Neuron (in vitro differentiated cells): Measurements from ENCODE around the gene HOMER2.
"Not testable (repeated sequence)": the region's sequence is repeated elsewhere in the genome, so short reads cannot be mapped to it uniquely, and the experiment has no call there.

ENCODE experiments used
- H2AFZ ChIP-seq: one replicate; pipeline ENCODE4 v1.6.1; 2013; ENCODE audit warnings: low read depth, mild to moderate bottlenecking, inconsistent platforms, low read length, moderate library complexity
- H3K27me3 ChIP-seq: one replicate; pipeline ENCODE4 v1.6.1; 2013; ENCODE audit warnings: low read length; ENCODE audit not compliant: insufficient read depth
- H3K36me3 ChIP-seq: one replicate; pipeline ENCODE4 v1.6.1; 2013; ENCODE audit warnings: low read length; ENCODE audit not compliant: insufficient read depth
- H3K4me1 ChIP-seq: one replicate; pipeline ENCODE4 v1.6.1; 2013; ENCODE audit warnings: low read length; ENCODE audit not compliant: insufficient read depth
- H3K4me3 ChIP-seq: 2 replicates; pipeline ENCODE4 v1.5.1; 2013; ENCODE audit warnings: mild to moderate bottlenecking, low read length, moderate library complexity
- H3K9me3 ChIP-seq: one replicate; pipeline ENCODE4 v1.6.1; 2013; ENCODE audit warnings: low read length

Gene HOMER2

DNA sequence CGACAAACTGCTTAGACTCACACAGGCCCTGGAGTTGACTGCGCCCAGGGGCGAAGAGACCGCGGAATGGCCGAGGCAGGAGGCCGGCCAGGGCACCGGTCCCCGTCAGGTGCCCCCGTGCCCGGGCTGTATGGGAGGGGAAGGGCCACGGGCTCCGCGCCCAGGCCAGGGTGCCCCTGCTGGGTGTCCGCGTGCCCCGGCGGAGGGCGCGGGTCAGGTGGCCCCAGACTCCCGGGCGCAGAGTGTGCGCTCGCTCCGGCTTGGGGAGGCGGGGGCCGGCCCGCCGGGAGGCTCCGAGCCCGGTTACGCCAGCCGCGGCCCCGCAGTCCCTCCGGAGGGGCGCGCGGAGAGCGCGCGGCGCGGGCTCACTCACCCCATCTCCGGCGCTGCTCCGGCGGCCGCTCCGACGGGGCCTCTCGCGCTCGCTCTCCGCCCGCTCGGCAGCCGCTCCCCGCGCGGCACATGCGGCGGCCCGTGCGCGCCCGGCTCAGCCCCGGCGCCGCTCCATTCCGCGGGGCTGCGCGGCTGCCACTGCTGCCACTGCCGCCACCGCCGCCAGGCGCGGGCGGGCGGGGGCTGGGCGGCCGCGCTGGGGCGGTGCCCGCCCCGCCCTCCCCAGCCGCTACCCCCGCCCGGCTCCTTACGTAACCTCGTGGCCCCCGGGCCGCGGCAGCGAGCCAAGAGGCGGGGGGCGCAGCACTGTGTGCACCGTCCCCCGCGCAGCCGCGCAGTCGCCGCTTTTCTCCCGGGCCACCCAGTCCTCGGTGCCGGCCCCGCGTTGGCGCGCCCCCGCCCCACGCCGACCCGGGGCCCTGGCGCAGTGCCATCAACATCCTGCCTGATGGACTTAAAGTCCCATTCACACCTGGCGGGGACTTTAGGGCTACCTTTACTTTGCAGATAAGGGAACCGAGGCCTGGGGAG lies at the start of gene HOMER2:
TSS of gene HOMER2 (minus strand) at position 563 of the 924 bp plus-strand sequence. CDS start at position 378, 185 bp downstream.
- H3K4me1 ChIP-seq, result peaks cover 3% of the 10 kb centered on the region
- H3K4me3 ChIP-seq, result peak within 1 kb of the TSS; percentile 53
- no peaks in the 10 kb centered on the region for H3K36me3 ChIP-seq
- H3K27me3 ChIP-seq, result no peaks in the 10 kb centered on the region
- peak within 1 kb of the TSS; percentile 85 for H2AFZ ChIP-seq
- no peaks in the 10 kb centered on the region for H3K9me3 ChIP-seq

DNA sequence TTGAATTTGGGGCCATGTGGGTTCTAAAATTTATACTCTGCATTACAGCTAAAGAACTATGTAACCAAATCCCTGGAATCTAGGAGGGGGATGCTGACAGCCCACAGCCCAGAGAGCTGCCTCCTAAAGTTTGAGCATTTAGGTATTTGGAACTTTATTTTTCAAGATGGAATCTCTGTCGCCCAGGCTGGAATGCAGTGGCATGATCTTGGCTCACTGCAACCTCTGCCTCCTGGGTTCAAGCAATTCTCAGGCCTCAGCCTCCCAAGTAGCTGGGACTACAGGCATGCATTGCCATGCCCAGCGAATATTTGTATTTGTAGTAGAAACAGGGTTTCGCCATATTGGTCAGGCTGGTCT lies 48.1 kb upstream of the HOMER2 start:
- H3K36me3 ChIP-seq, result peaks cover 20% of the 10 kb centered on the region
- H3K27me3 ChIP-seq, H3K4me3 ChIP-seq, H3K4me1 ChIP-seq, H3K9me3 ChIP-seq, H2AFZ ChIP-seq: not testable (repeated sequence)

DNA sequence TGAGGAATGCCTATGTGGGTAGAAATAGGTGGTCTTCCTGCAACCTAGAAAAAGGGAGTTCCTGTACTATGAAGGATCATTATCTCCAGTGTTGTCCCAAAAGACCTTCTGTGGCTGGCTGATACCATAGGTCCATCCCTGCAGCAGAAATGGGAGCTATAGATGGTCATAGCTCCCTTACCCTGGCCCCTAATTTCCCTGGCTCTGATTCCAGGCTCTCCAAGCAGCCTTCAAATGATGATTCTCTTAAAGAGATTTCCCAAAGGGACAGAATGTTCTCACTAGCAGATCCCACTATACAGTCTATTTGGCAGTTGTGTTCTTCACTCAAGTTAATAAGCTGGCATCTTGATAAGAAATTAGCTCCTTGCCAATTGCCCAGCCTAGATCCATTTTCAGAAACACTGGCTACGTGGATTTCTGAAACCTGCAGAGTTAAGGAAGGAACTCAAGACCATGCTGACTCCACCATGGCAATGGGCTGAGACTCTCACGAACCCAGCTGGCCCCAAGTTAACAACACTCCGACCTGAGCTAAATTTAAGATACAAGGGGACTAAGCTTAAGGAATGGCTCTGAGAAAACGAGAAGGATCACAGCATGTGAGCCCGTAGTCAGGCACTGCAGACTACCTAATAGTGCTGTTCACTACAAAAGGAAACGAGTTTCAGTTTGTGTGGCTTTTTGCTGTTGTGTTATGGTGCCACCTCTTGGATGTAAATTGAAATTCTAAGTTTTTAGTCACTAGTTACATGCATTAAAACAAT lies 47.6 kb upstream of the HOMER2 start:
- peaks cover 16% of the 10 kb centered on the region for H3K36me3 ChIP-seq
- no peak overlapping the region for H2AFZ ChIP-seq
- no peaks in the 10 kb centered on the region for H3K4me1 ChIP-seq
- no peak overlapping the region for H3K4me3 ChIP-seq
- no peaks in the 10 kb centered on the region for H3K27me3 ChIP-seq
- peaks cover 2% of the 10 kb centered on the region for H3K9me3 ChIP-seq

DNA sequence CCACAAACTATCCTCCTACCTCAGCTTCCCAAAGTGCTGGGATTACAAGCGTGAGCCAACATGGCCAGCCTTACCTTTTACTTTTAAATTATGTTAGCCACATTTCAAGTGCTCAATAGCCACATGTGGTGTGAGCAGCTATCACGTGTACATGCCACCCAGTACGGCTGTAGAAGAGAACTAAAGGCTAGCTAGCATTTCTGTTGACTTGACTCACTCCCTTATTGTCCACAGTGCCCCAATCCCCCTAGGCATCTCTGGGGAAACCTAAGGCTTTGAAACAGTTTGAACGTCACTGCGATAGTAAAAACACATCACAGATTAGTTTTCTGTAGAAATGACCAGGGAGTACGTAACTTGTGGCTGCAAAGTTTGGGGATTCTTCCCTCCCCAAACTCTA lies 46.9 kb upstream of the HOMER2 start:
- H3K36me3 ChIP-seq, result peaks cover 11% of the 10 kb centered on the region
- peaks cover 2% of the 10 kb centered on the region for H3K9me3 ChIP-seq
- no peaks in the 10 kb centered on the region for H3K4me1 ChIP-seq
- H3K27me3 ChIP-seq, result no peaks in the 10 kb centered on the region
- no peak overlapping the region for H2AFZ ChIP-seq
- H3K4me3 ChIP-seq, result no peak overlapping the region

DNA sequence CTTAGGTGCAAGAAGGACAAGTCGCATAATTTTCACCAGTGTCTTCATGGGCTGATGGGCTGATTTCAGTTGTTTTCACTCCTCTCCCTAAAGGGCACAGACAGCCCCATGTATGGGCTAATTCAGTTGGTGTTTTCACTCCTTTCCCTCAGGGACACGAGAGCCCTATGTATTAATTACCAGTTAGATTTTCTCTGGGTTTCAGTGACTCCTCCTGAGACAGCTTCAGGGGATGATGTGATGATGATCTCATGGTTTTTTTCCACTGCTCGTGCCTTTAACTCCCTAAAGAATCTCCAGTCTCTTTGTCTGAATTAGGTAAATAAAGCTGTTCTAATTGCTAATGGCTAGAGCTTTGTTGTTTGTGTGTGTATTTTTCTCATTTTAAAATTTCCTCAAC lies 43.4 kb upstream of the HOMER2 start:
- H2AFZ ChIP-seq, result no peak overlapping the region
- H3K36me3 ChIP-seq, result peaks cover 3% of the 10 kb centered on the region
- no peak overlapping the region for H3K4me3 ChIP-seq
- H3K27me3 ChIP-seq, result no peaks in the 10 kb centered on the region
- H3K9me3 ChIP-seq, result peaks cover 2% of the 10 kb centered on the region
- no peaks in the 10 kb centered on the region for H3K4me1 ChIP-seq

DNA sequence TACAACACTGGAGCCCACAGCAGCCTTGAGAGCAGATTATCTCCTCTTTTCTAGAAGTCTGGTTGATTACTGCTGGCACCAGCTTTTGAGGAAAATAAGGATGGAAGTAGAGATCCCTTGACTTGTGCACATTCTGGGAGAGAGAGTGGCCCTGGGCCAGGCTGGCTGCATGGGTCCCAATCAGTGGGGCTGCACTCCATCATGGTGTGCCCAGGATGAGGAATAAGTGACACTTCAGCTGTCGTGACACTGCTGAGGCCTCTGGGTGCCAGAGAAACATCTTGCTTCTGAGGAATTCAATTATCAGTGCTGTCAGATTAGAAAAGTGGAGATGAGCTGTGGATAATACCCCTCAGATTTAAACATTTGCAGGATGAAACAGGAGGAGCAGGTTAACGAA lies 42.6 kb upstream of the HOMER2 start:
- H3K9me3 ChIP-seq, result peaks cover 2% of the 10 kb centered on the region
- no peak overlapping the region for H3K4me3 ChIP-seq
- H3K4me1 ChIP-seq, result no peaks in the 10 kb centered on the region
- peaks cover 7% of the 10 kb centered on the region for H3K36me3 ChIP-seq
- no peak overlapping the region for H2AFZ ChIP-seq
- H3K27me3 ChIP-seq, result no peaks in the 10 kb centered on the region

DNA sequence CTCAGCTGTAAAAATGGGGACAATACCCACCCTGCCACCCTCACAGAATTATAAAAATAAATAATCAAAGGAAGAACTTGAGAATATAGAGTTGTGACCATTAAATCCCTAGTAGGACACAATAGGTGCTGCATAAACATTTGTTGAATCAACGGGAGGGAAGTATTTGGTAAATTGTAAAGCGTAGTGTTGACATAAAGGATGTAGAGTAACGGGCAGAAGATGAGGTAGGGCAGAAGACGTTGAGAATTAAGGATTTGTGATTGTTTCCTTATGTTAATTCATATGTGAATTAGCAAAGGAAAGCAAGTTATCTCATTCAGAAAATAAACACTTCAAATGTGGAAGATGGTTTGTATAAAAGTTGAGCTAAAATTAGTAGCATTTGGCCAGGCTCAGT lies 40.6 kb upstream of the HOMER2 start:
- H3K4me1 ChIP-seq, result no peaks in the 10 kb centered on the region
- H3K36me3 ChIP-seq, result peaks cover 21% of the 10 kb centered on the region
- no peaks in the 10 kb centered on the region for H3K9me3 ChIP-seq
- H2AFZ ChIP-seq, result no peak overlapping the region
- H3K27me3 ChIP-seq, result no peaks in the 10 kb centered on the region
- no peak overlapping the region for H3K4me3 ChIP-seq

DNA sequence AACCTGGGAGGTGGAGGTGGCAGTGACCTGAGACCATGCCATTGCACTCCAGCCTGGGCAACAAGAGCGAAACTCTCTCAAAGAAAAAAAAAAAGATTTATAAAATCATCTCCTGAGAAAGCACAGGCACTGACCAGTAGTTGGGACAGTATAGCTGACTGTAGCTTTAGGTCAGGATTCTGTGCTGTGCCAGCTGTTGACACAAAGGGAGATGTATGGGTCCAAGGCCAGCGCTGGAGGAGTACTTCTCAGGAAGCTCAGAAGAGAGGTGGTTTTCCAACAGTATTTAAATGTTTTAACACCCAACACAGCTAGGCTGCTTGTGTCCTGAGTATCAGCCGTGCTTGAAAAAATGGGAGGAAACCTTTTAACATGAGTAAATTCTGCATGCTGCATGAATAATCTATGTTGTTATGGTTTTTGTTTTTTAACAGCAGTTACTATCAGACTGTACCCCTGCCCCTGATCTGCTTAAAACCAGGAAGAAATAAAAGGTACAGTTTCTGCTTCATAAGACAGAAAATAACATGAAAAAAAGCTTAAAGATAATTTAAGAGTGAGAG lies 40.0 kb upstream of the HOMER2 start:
- Histone ChIP-seq H3K4me3 (no peak overlapping the region), H2AFZ (no peak overlapping the region), H3K4me1 (no peaks in the 10 kb centered on the region), H3K9me3 (no peaks in the 10 kb centered on the region), H3K27me3 (no peaks in the 10 kb centered on the region), H3K36me3 (peaks cover 25% of the 10 kb centered on the region)

DNA sequence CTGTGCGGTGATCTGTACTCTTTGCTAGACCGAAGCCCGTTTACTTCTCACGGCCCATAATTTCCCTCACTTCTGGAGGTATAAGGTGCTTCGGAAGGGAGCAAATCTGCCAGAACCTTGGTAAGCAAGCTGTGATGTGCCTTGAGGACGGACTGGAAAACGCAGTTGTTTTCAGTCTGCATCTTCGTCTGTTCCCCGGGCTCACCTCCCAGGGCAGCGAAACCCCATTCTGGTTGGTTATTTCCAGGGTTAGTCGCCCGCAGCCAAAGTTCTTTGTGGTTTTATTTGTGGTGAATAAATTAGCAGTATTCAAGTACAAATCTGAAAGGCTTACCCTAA lies 33.9 kb upstream of the HOMER2 start:
- H3K27me3 ChIP-seq, result no peaks in the 10 kb centered on the region
- peaks cover 8% of the 10 kb centered on the region for H3K4me1 ChIP-seq
- no peaks in the 10 kb centered on the region for H3K9me3 ChIP-seq
- H2AFZ ChIP-seq, result peak overlapping the region; percentile 82
- H3K36me3 ChIP-seq, result peaks cover 22% of the 10 kb centered on the region
- peak overlapping the region; percentile 67 for H3K4me3 ChIP-seq

DNA sequence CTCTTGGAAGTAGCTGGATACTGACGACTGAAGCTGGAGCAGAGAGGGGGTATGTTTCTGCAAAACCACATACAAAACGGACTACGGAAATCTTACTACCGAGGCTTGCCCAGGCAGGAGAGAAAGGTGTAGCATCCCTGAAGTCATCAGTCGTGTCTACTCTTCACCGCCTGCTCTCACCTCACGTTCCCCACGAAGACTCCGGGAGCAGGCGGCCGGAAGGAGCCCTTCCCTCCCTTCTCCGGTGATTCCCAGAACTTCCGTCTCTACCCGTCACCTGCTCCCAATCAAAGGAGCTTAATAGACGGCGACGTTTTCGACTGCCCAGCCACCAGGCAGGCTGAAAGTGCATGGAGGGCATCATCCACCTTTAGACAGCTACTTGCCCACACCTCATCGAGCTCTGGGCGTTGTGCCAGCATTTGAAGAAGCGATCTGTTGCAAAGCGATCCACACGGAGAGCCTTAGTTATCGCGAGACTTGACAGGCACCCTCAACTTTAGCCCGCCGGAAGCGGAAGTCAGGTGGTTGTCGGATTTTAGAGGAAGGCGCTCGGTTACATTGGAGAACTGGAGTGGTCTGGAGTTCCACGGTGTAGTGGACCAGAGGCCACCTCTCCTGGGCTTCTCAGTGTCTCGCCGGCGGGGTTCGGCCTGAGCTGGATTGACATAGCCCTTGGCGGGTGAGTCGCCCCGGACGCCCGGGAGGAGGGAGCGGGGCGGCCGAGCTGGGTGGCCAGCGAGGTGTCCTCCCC lies 33.3 kb upstream of the HOMER2 start, which contains the start of gene RAMAC:
TSS of gene RAMAC (plus strand) at position 523 of the 754 bp plus-strand sequence. CDS start 2,809 bp downstream, outside the sequence.
- H3K9me3 ChIP-seq, result no peaks in the 10 kb centered on the region
- H2AFZ ChIP-seq, result peak within 1 kb of the TSS; percentile 82
- H3K4me3 ChIP-seq, result peak within 1 kb of the TSS; percentile 67
- peaks cover 11% of the 10 kb centered on the region for H3K4me1 ChIP-seq
- H3K27me3 ChIP-seq, result no peaks in the 10 kb centered on the region
- H3K36me3 ChIP-seq, result peaks cover 22% of the 10 kb centered on the region

DNA sequence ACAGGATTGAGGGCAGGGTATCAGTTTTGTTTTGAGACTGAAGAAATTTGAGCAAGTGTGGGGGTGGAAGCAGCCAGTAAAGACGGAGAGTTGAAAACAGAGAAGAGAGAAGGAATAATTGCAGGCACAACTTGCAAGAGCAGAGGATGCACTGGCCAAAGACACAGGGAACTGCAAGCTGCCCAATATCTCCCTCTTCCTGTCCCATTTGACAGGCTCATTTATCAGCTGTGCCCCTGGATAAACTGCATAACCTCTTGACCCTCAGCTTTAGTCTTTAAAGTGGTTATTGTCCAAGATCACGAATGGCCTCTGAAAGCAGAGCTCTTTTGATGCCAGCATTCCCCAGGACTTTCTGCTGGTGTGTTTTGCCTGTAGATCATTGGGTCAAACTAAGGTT lies 28.5 kb upstream of the HOMER2 start:
- Histone ChIP-seq H3K27me3 (no peaks in the 10 kb centered on the region), H3K36me3 (peaks cover 6% of the 10 kb centered on the region), H3K9me3 (no peaks in the 10 kb centered on the region), H2AFZ (no peak overlapping the region), H3K4me1 (peaks cover 9% of the 10 kb centered on the region), H3K4me3 (no peak overlapping the region)

DNA sequence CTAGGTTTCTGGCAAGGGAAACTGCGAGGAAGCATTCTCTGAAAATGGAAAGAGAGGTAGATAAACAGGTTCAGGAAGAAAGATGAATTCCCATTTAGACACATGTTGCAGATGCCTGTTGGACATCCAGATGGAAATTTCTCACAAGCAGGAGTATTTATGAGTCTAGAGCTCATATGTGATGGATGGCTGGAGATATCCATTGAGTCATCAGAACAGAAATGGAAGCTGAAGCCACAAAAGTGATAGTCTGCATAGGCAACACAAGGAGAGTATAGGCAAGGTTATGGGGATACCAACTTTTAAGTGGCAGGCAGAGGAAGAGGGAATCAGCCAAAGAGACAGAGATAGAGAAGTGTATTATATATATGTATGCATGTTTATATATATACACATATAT lies 27.2 kb upstream of the HOMER2 start:
- H3K4me1 ChIP-seq, result peaks cover 5% of the 10 kb centered on the region
- H3K9me3 ChIP-seq, result no peaks in the 10 kb centered on the region
- H3K36me3 ChIP-seq, result peaks cover 6% of the 10 kb centered on the region
- H3K4me3 ChIP-seq, result no peak overlapping the region
- H2AFZ ChIP-seq, result no peak overlapping the region
- H3K27me3 ChIP-seq, result no peaks in the 10 kb centered on the region
